Measurements from ENCODE around the gene NDST4.

The NDST4 gene

GRCh38 chr4:115042496-115042895 is 70.9 kb downstream of the NDST4 start (continued):
- TF ChIP-seq, protein P1, sequence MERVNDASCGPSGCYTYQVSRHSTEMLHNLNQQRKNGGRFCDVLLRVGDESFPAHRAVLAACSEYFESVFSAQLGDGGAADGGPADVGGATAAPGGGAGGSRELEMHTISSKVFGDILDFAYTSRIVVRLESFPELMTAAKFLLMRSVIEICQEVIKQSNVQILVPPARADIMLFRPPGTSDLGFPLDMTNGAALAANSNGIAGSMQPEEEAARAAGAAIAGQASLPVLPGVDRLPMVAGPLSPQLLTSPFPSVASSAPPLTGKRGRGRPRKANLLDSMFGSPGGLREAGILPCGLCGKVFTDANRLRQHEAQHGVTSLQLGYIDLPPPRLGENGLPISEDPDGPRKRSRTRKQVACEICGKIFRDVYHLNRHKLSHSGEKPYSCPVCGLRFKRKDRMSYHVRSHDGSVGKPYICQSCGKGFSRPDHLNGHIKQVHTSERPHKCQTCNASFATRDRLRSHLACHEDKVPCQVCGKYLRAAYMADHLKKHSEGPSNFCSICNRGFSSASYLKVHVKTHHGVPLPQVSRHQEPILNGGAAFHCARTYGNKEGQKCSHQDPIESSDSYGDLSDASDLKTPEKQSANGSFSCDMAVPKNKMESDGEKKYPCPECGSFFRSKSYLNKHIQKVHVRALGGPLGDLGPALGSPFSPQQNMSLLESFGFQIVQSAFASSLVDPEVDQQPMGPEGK (CRISPR knock-in tag; IDR thresholded peaks at IDR 0.05; ENCODE audit: borderline replicate concordance): no peak
- TF ChIP-seq TCF4 (CRISPR knock-in tag; IDR thresholded peaks at IDR 0.05; ENCODE audit: borderline replicate concordance) (no peak), ZNF70 (CRISPR knock-in tag; IDR thresholded peaks at IDR 0.05) (no peak), ESRRG (CRISPR knock-in tag; IDR thresholded peaks at IDR 0.05) (no peak), ARNTL (CRISPR knock-in tag; IDR thresholded peaks at IDR 0.05; ENCODE audit: borderline replicate concordance, low read depth) (no peak)

GRCh38 chr4:115030281-115030680 is 83.1 kb downstream of the NDST4 start:
- ATAC-seq: no peak
- TF ChIP-seq TOX (CRISPR knock-in tag; IDR thresholded peaks at IDR 0.05; ENCODE audit: borderline replicate concordance) (no peak), GLIS3 (CRISPR knock-in tag; IDR thresholded peaks at IDR 0.05) (no peak), OSR1 (CRISPR knock-in tag; IDR thresholded peaks at IDR 0.05) (no peak), BACH2 (CRISPR knock-in tag; IDR thresholded peaks at IDR 0.05; ENCODE audit: borderline replicate concordance) (no peak), RARB (CRISPR knock-in tag; IDR thresholded peaks at IDR 0.05) (no peak), ESRRG (CRISPR knock-in tag; IDR thresholded peaks at IDR 0.05) (no peak), ZNF8 (CRISPR knock-in tag; IDR thresholded peaks at IDR 0.05) (no peak), ISL1 (CRISPR knock-in tag; IDR thresholded peaks at IDR 0.05) (no peak), SNAI2 (CRISPR knock-in tag; IDR thresholded peaks at IDR 0.05) (no peak), ZNF565 (CRISPR knock-in tag; conservative IDR thresholded peaks at IDR 0.05; ENCODE audit: low read depth) (no peak), ZNF70 (CRISPR knock-in tag; IDR thresholded peaks at IDR 0.05) (no peak), ARNTL (CRISPR knock-in tag; IDR thresholded peaks at IDR 0.05; ENCODE audit: borderline replicate concordance, low read depth) (no peak), ZC3H10 (CRISPR knock-in tag; IDR thresholded peaks at IDR 0.05) (no peak), ZFP3 (CRISPR knock-in tag; IDR thresholded peaks at IDR 0.05) (no peak)
- TF ChIP-seq, protein P1 (CRISPR knock-in tag; IDR thresholded peaks at IDR 0.05; ENCODE audit: borderline replicate concordance): no peak
- TF ChIP-seq, protein P2, sequence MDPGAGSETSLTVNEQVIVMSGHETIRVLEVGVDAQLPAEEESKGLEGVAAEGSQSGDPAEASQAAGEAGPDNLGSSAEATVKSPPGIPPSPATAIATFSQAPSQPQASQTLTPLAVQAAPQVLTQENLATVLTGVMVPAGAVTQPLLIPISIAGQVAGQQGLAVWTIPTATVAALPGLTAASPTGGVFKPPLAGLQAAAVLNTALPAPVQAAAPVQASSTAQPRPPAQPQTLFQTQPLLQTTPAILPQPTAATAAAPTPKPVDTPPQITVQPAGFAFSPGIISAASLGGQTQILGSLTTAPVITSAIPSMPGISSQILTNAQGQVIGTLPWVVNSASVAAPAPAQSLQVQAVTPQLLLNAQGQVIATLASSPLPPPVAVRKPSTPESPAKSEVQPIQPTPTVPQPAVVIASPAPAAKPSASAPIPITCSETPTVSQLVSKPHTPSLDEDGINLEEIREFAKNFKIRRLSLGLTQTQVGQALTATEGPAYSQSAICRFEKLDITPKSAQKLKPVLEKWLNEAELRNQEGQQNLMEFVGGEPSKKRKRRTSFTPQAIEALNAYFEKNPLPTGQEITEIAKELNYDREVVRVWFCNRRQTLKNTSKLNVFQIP (CRISPR knock-in tag; IDR thresholded peaks at IDR 0.05; ENCODE audit: borderline replicate concordance, low read depth): no peak
- TF ChIP-seq, protein P3, sequence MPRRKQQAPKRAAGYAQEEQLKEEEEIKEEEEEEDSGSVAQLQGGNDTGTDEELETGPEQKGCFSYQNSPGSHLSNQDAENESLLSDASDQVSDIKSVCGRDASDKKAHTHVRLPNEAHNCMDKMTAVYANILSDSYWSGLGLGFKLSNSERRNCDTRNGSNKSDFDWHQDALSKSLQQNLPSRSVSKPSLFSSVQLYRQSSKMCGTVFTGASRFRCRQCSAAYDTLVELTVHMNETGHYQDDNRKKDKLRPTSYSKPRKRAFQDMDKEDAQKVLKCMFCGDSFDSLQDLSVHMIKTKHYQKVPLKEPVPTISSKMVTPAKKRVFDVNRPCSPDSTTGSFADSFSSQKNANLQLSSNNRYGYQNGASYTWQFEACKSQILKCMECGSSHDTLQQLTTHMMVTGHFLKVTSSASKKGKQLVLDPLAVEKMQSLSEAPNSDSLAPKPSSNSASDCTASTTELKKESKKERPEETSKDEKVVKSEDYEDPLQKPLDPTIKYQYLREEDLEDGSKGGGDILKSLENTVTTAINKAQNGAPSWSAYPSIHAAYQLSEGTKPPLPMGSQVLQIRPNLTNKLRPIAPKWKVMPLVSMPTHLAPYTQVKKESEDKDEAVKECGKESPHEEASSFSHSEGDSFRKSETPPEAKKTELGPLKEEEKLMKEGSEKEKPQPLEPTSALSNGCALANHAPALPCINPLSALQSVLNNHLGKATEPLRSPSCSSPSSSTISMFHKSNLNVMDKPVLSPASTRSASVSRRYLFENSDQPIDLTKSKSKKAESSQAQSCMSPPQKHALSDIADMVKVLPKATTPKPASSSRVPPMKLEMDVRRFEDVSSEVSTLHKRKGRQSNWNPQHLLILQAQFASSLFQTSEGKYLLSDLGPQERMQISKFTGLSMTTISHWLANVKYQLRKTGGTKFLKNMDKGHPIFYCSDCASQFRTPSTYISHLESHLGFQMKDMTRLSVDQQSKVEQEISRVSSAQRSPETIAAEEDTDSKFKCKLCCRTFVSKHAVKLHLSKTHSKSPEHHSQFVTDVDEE (CRISPR knock-in tag; IDR thresholded peaks at IDR 0.05): no peak

- TF ChIP-seq, protein P2 (CRISPR knock-in tag; IDR thresholded peaks at IDR 0.05; ENCODE audit: borderline replicate concordance, low read depth): no peak
- TF ChIP-seq RARB (CRISPR knock-in tag; IDR thresholded peaks at IDR 0.05): no peak
- no peak for ATAC-seq
These were observed 84.6 kb downstream of the NDST4 start for GRCh38 chr4:115028682-115029410.

All from SK-N-SH treated with all-trans-retinoic acid at 6 μM for 48 hours (cell line).